GM12801 (cell line): ENCODE data around the gene BACE2.

Experiments
- TF ChIP-seq, protein P1 (sequence below): IDR thresholded peaks from one replicate; pipeline ENCODE4 v1.5.1; 2011; ENCODE audit warnings: control low read depth; ENCODE audit not compliant: insufficient read length; ENCODE audit errors: extremely low read depth

BACE2 gene

DNA sequence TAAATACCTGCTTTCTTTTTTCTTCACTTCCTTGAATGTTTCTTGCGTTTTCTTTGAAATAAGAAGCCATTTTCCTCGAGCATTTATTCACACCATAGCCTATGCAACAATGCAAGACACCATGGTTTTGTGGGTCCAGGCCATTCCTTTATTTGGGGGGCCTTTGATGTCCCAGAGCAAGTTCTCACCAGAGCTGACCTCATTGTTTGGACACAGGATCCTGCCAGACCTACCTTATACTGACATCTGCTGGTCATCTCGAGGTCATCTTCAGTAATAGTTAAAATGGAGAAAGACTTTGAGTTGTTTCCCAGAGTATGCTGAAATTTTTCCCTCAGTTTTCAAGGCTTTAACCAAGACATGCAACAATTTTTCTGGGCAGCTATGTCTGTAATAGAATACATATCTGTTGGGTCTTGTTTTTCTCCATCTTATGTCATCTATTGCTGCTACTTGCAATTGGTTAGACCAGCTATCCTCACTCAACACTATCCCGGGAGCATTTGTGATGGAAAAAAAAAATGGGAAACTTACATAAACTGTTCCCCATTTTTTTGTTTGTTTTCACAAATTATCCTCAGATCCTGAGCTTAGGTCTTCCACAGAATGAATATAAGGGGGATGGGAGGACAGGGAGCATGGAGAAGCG lies 34.0 kb upstream of the BACE2 start:
- TF ChIP-seq, protein P1, sequence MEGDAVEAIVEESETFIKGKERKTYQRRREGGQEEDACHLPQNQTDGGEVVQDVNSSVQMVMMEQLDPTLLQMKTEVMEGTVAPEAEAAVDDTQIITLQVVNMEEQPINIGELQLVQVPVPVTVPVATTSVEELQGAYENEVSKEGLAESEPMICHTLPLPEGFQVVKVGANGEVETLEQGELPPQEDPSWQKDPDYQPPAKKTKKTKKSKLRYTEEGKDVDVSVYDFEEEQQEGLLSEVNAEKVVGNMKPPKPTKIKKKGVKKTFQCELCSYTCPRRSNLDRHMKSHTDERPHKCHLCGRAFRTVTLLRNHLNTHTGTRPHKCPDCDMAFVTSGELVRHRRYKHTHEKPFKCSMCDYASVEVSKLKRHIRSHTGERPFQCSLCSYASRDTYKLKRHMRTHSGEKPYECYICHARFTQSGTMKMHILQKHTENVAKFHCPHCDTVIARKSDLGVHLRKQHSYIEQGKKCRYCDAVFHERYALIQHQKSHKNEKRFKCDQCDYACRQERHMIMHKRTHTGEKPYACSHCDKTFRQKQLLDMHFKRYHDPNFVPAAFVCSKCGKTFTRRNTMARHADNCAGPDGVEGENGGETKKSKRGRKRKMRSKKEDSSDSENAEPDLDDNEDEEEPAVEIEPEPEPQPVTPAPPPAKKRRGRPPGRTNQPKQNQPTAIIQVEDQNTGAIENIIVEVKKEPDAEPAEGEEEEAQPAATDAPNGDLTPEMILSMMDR = no peak

GRCh38 chr21:41135746-41136145 lies 32.2 kb upstream of the BACE2 start:
- TF ChIP-seq, protein P1 = no peak

- TF ChIP-seq, protein P1 = no peak
Observed at GRCh38 chr21:41136286-41136685, 31.7 kb upstream of the BACE2 start.

DNA sequence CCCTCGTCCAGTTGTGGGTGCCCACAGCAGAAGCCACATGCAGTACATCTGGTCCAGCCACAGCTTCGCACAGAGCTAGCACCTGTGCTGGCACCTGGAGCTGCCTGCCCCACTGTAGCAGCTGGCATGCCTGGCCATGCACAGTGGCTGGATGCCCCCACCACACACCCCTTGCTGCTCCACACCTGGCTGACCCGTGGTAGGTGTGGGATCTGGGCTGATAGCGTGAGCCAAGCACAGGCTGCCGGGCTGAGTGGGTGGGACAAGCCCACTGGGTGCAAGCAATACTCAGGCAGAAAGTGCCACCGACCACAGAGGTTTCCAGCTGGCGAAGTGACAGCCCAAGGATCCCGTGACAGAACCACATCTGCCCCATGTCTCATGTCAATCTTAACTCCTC lies 30.6 kb upstream of the BACE2 start:
- TF ChIP-seq, protein P1 = no peak

DNA sequence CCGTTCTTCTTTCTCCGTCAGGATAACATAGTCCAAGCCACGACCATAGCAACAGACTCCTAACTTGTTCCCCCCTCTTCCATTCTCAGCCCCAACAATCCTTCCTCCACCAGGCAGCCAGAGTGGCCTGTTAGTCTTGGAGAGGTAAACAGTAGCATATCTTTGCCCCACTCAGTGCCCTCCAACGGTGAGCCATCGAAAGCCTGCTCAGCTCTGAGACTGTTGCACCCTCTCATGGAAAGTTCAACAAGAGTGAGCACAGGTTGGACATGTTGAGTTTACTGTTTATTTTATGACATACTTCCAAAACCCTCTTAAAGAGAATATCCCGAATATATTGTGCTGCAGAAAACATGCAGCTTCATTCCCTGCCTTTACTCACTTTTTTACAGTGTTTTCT lies 30.1 kb upstream of the BACE2 start:
- TF ChIP-seq, protein P1 = no peak

DNA sequence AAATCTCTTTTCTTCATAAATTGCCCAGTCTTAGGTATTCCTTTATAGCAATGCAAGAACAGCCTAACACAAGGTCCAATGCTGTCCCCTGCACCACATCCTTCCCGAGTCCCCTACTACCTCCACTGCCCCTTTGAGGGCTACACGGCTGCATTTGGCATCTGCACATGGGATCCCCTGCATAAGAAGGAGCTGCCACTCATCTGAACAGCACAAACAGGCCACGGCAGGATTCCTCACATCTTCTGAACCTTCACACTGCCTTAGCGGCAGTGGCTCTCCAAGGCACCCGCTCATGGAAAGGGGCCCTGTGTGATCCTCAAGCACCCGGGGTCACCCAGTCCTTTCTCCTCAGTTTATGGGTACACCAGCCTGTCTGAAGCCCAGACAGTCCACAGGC lies 29.2 kb upstream of the BACE2 start:
- TF ChIP-seq, protein P1 = no peak

DNA sequence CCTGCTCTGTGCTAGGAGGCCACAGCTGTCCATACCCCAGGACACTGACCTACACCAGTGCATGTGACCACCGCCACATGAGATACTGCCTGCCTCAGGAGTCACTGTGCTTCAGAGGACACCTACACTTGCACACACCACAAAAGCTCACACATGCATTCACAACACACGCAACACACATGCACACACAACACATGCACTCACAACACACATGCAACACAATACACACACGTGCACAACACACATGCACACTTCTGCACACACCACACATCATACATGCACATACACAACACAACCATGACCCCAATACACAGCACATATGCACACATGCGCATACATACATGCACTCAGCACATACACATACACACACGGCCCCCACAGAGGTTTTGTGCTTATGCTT lies 28.7 kb upstream of the BACE2 start:
- TF ChIP-seq, protein P1 = no peak

- TF ChIP-seq, protein P1 = no peak
Observed at GRCh38 chr21:41139951-41140350, 28.0 kb upstream of the BACE2 start.
